Muscle of leg (tissue), 9 donors: ENCODE results near the gene TMC3. TPM values are rescaled to one million over a fixed set of nuclear protein-coding genes. Genes with fewer than 3 reads are reported as not detected.

Experiments
- polyA plus RNA-seq, 8 donors: library from polyadenylated mRNA; unstranded; fragments of 120-200 nt; gene quantifications; one replicate each; pipeline versions ENCODE4 v1.2.1 to v1.2.3, GENCODE V29; 2013; ENCODE audit warnings: inconsistent platforms in 1 of 8, low replicate concordance in 1 of 8; ENCODE audit not compliant: insufficient read length in 8 of 8, insufficient read depth in 1 of 8
- total RNA-seq: library from RNA; stranded (reverse); fragments of 120-200 nt; gene quantifications from one replicate; pipeline ENCODE4 v1.2.4, GENCODE V29; 2013

The TMC3 gene
- total and polyA plus RNA-seq, 9 donors = 0.04 to 0.25 (median 0.06) TPM; not detected in 2

Other genes with a start within 250 kb of the TMC3 start
- gene CFAP161, start 239.9 kb downstream of the TMC3 start, total RNA-seq = 0.58 TPM
- under 1 TPM in 7 of 8 donors, not detected in 1; 0.33 to 0.62 (median 0.53) TPM for gene CFAP161, start 239.9 kb downstream of the TMC3 start, polyA plus RNA-seq
- gene IL16, start 177.3 kb downstream of the TMC3 start, total RNA-seq = 3.9 TPM
- gene IL16, start 177.3 kb downstream of the TMC3 start, polyA plus RNA-seq = 1 to 10 TPM; 4.2 to 8.9 (median 7.4) TPM
- 3.7 TPM for gene STARD5, start 50.1 kb downstream of the TMC3 start, total RNA-seq
- gene STARD5, start 50.1 kb downstream of the TMC3 start, polyA plus RNA-seq = 1 to 10 TPM; 2.5 to 6.0 (median 4.5) TPM